Hepatocyte (in vitro differentiated cells): ENCODE measurements around the gene ARL16. TPM values are rescaled to one million over a fixed set of nuclear protein-coding genes. Genes with fewer than 3 reads are reported as not detected.
A peak's percentile ranks its signal among the peaks of the same experiment; 100 is the strongest.

Experiments used
- DNase-seq: peaks from one replicate; pipeline ENCODE4 v3.0.0-alpha.2; 2016; ENCODE audit warnings: low spot score
- H2AFZ ChIP-seq: fragments of 200-600 bp; sonication (generic); 2 replicates; pipeline ENCODE4 v1.6.0; 2016; ENCODE audit warnings: antibody characterized with exemption, mild to moderate bottlenecking
- H3K27ac ChIP-seq: fragments of 200-600 bp; sonication (generic); 2 replicates; pipeline ENCODE4 v1.5.1; 2016; ENCODE audit warnings: mild to moderate bottlenecking
- H3K27me3 ChIP-seq: fragments of 200-600 bp; sonication (generic); 2 replicates; pipeline ENCODE4 v1.6.1; 2016
- H3K36me3 ChIP-seq: fragments of 200-600 bp; sonication (generic); replicated peaks from 2 replicates; pipeline ENCODE4 v1.5.1; 2016; ENCODE audit warnings: low read depth; ENCODE audit not compliant: insufficient read depth
- H3K4me1 ChIP-seq: fragments of 200-600 bp; sonication (generic); 2 replicates; pipeline ENCODE4 v1.5.1; 2016; ENCODE audit warnings: mild to moderate bottlenecking, moderate library complexity; ENCODE audit not compliant: insufficient read depth
- H3K4me2 ChIP-seq: fragments of 200-600 bp; sonication (generic); 2 replicates; pipeline ENCODE4 v1.6.0; 2016
- H3K4me3 ChIP-seq: fragments of 200-600 bp; sonication (generic); 2 replicates; pipeline ENCODE4 v1.5.1; 2016; ENCODE audit warnings: mild to moderate bottlenecking
- H3K79me2 ChIP-seq: fragments of 200-600 bp; sonication (generic); 2 replicates; pipeline ENCODE4 v1.6.0; 2017; ENCODE audit warnings: mild to moderate bottlenecking
- H3K9me2 ChIP-seq: fragments of 200-600 bp; sonication (generic); replicated peaks from 2 replicates; pipeline ENCODE4 v1.6.0; 2017; ENCODE audit warnings: mild to moderate bottlenecking; ENCODE audit not compliant: insufficient read depth
- H3K9me3 ChIP-seq: fragments of 200-600 bp; sonication (generic); 2 replicates; pipeline ENCODE4 v1.5.1; 2016; ENCODE audit warnings: low read depth, mild to moderate bottlenecking
- H4K20me1 ChIP-seq: fragments of 200-600 bp; sonication (generic); 2 replicates; pipeline ENCODE4 v1.6.0; 2016; ENCODE audit warnings: mild to moderate bottlenecking; ENCODE audit not compliant: insufficient read depth, poor library complexity, severe bottlenecking
- CTCF ChIP-seq: fragments of 200-600 bp; sonication (generic); IDR thresholded peaks from 2 replicates; pipeline ENCODE4 v1.5.1; 2016; ENCODE audit warnings: antibody characterized with exemption, mild to moderate bottlenecking; ENCODE audit not compliant: poor library complexity
- EZH2 ChIP-seq: fragments of 200-600 bp; sonication (generic); IDR thresholded peaks from 2 replicates; pipeline ENCODE4 v1.6.1; 2016; ENCODE audit warnings: antibody characterized with exemption, mild to moderate bottlenecking, borderline replicate concordance
- EZH2phosphoT487 ChIP-seq: fragments of 200-600 bp; sonication (generic); IDR thresholded peaks from one replicate; pipeline ENCODE4 v1.6.1; 2018; ENCODE audit warnings: antibody characterized with exemption, mild to moderate bottlenecking, low read depth, moderate library complexity; ENCODE audit not compliant: unreplicated experiment, severe bottlenecking
- WGBS: methylation state at CpG from one replicate; pipeline ENCODE4 v1.1.6; 2016; ENCODE audit warnings: low lambda C conversion rate; ENCODE audit errors: missing lambda C conversion rate; 5-methylcytosine and 5-hydroxymethylcytosine counted together
- polyA plus RNA-seq: library from polyadenylated mRNA; unstranded; fragments of >200 nt; fragmentation: Nextera tagmentation; extraction: Ambion mirVana; gene quantifications from 2 replicates; pipeline ENCODE4 v1.2.1, GENCODE V29; 2016
- total RNA-seq: library from RNA; depleted of rRNA; stranded (reverse); fragments of >200 nt; gene quantifications from 2 replicates; pipeline ENCODE4 v1.2.3, GENCODE V29; 2014

Gene ARL16
- total and polyA plus RNA-seq, 2 experiments from 2014 or later = 38.8 to 70.6 TPM

- no peaks in the 10 kb centered on the region for H3K9me2 ChIP-seq
- H3K27ac ChIP-seq = no peak within 1 kb of the TSS
- no peak for DNase-seq
- no peak within 1 kb of the TSS for H3K4me3 ChIP-seq
- no peaks in the 10 kb centered on the region for H4K20me1 ChIP-seq
- WGBS = 88% methylated on average over 15 of the region's 15 CpGs
- H3K79me2 ChIP-seq = no peaks in the 10 kb centered on the region
- H3K36me3 ChIP-seq = no peaks in the 10 kb centered on the region
- H2AFZ ChIP-seq = no peak within 1 kb of the TSS
- no peaks in the 10 kb centered on the region for H3K4me1 ChIP-seq
- TF ChIP-seq EZH2 (no peak), CTCF (no peak), EZH2phosphoT487 (no peak)
- no peak within 1 kb of the TSS for H3K4me2 ChIP-seq
- H3K9me3 ChIP-seq = no peaks in the 10 kb centered on the region
- no peaks in the 10 kb centered on the region for H3K27me3 ChIP-seq
These were observed 27.4 kb downstream of the ARL16 start, which contains the start of gene PDE6G for GRCh38 chr17:81656118-81656743. Gene PDE6G, minus strand, starts transcription at chr17:81656542. Its CDS starts 3,237 bp downstream, at chr17:81653305.

GRCh38 chr17:81655378-81656117 lies 28.0 kb downstream of the ARL16 start:
- 88% methylated on average over 18 of the region's 18 CpGs for WGBS

GRCh38 chr17:81652906-81653771 lies 30.5 kb downstream of the ARL16 start:
- Histone ChIP-seq H3K4me1 (no peaks in the 10 kb centered on the region), H3K79me2 (no peaks in the 10 kb centered on the region), H3K36me3 (no peaks in the 10 kb centered on the region), H4K20me1 (no peaks in the 10 kb centered on the region), H3K4me2 (peak overlapping the region; percentile 66), H2AFZ (no peak overlapping the region), H3K9me2 (no peaks in the 10 kb centered on the region), H3K27me3 (peaks cover 4% of the 10 kb centered on the region), H3K4me3 (no peak overlapping the region), H3K27ac (no peak overlapping the region), H3K9me3 (no peaks in the 10 kb centered on the region)
- no peak for DNase-seq
- WGBS = 52% methylated on average over 25 of the region's 27 CpGs
- no peak for TF ChIP-seq EZH2phosphoT487
- TF ChIP-seq CTCF = no peak
- no peak for TF ChIP-seq EZH2

More at GRCh38 chr17:81655378-81656117, 28.0 kb downstream of the ARL16 start:
- no peaks in the 10 kb centered on the region for H3K9me3 ChIP-seq
- H3K9me2 ChIP-seq = no peaks in the 10 kb centered on the region
- H3K27ac ChIP-seq = no peak overlapping the region
- no peak overlapping the region for H3K4me3 ChIP-seq
- H3K4me1 ChIP-seq = no peaks in the 10 kb centered on the region
- H4K20me1 ChIP-seq = no peaks in the 10 kb centered on the region
- no peak overlapping the region for H2AFZ ChIP-seq
- no peaks in the 10 kb centered on the region for H3K27me3 ChIP-seq
- TF ChIP-seq EZH2 = no peak
- no peak for TF ChIP-seq EZH2phosphoT487
- TF ChIP-seq CTCF = no peak
- no peaks in the 10 kb centered on the region for H3K79me2 ChIP-seq
- H3K36me3 ChIP-seq = no peaks in the 10 kb centered on the region
- no peak for DNase-seq
- no peak overlapping the region for H3K4me2 ChIP-seq
